ENCODE data around the gene ENAM. TPM values are rescaled to one million over a fixed set of nuclear protein-coding genes. Genes with fewer than 3 reads are reported as not detected.

ENAM gene
- polyA plus RNA-seq, 1 experiment = 0.14 TPM

DNA sequence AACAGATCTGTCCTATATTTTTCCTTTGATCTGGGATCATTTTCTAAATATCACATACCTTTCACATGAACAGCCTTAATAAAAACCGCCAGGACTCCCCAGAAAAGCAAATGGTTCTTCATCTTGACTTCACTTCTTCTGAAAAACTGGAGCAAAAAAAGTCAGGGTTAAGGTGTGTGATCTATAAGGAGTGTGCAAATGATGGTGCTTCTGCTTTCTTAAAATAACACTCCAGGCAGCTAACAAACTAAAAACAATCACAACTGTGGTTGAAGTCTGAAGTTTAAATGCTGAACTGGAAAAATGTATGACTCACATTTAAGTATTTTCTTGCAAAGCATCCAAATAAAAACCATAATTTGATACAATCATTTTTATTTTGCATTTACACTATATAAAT, 37.8 kb downstream of the ENAM start, which contains the start of gene JCHAIN:
JCHAIN (minus strand) TSS at position 140 of the 400 bp plus-strand sequence; CDS start at position 122, 18 bp downstream.
- H3K9me3 ChIP-seq (ENCODE audit: control insufficient read depth, insufficient read depth, low read length) = no peaks in the 10 kb centered on the region
- H3K27ac ChIP-seq (ENCODE audit: low read depth, low read length) = no peak within 1 kb of the TSS
- TF ChIP-seq, protein P1, sequence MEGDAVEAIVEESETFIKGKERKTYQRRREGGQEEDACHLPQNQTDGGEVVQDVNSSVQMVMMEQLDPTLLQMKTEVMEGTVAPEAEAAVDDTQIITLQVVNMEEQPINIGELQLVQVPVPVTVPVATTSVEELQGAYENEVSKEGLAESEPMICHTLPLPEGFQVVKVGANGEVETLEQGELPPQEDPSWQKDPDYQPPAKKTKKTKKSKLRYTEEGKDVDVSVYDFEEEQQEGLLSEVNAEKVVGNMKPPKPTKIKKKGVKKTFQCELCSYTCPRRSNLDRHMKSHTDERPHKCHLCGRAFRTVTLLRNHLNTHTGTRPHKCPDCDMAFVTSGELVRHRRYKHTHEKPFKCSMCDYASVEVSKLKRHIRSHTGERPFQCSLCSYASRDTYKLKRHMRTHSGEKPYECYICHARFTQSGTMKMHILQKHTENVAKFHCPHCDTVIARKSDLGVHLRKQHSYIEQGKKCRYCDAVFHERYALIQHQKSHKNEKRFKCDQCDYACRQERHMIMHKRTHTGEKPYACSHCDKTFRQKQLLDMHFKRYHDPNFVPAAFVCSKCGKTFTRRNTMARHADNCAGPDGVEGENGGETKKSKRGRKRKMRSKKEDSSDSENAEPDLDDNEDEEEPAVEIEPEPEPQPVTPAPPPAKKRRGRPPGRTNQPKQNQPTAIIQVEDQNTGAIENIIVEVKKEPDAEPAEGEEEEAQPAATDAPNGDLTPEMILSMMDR (IDR thresholded peaks at IDR 0.05; ENCODE audit: low read depth, low read length) = no peak
- H3K27me3 ChIP-seq (ENCODE audit: control insufficient read depth, insufficient read depth, low read length) = no peaks in the 10 kb centered on the region
- ChIA-PET POLR2A (no interaction called here), CTCF (interaction anchor here (0.6 to 4.5 kb wide), 3 partner anchors 14 to 41 kb away, joined by 5 to 30 read pairs (median 5); no protein-coding TSS in a partner anchor)
- DNase-seq (ENCODE audit: low read depth, low spot score) = no peak
- no peak within 1 kb of the TSS for H3K4me3 ChIP-seq (ENCODE audit: low read depth, low read length)

DNA sequence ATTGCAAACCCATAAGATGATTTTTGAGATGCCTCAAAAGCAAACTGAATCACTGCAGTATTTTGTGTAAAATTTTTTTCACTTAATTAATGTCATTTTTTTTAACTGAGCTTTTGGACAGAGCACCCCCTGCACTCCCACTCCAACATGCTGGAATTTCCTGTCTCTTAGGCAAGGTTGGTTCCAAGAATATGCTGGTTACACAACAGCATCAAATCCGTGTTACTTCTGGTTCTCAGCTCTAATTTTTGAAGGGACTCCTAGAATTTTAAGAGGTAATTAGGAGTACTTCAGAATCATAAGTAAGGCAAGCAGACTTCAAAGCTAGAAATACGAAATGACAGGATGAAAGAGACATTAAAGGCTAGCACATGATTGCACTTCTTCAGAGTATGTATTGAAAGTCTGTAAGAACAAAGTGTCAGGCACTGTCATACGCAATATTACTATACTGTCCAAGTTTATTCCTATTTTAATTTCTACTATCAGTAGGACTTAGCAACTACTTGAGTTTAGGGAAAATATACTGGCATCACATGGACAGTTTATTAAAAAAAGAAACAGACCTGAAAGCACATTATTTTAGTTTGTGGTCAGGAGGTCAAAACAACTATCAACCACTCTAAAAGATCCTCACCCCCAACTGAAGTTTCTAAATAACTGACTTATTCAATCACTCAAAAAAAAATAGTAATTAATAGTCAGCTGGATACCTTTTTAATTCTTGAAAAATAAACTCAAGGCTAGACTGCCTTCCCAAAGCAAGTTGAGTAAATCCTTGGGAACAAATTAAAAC, 39.4 kb downstream of the ENAM start:
- CTCF ChIA-PET = interaction anchor here (0.6 to 4.5 kb wide), 6 partner anchors 10 to 780 kb away, joined by 3 to 30 read pairs (median 4); no protein-coding TSS in a partner anchor
- DNase-seq (ENCODE audit: low read depth, low spot score) = no peak
- no peak overlapping the region for H3K27ac ChIP-seq (ENCODE audit: low read depth, low read length)
- POLR2A ChIA-PET = no interaction called here
- TF ChIP-seq, protein P1 (IDR thresholded peaks at IDR 0.05; ENCODE audit: low read depth, low read length) = no peak
- H3K27me3 ChIP-seq (ENCODE audit: control insufficient read depth, insufficient read depth, low read length) = no peaks in the 10 kb centered on the region
- no peaks in the 10 kb centered on the region for H3K9me3 ChIP-seq (ENCODE audit: control insufficient read depth, insufficient read depth, low read length)
- H3K4me3 ChIP-seq (ENCODE audit: low read depth, low read length) = no peak overlapping the region

DNA sequence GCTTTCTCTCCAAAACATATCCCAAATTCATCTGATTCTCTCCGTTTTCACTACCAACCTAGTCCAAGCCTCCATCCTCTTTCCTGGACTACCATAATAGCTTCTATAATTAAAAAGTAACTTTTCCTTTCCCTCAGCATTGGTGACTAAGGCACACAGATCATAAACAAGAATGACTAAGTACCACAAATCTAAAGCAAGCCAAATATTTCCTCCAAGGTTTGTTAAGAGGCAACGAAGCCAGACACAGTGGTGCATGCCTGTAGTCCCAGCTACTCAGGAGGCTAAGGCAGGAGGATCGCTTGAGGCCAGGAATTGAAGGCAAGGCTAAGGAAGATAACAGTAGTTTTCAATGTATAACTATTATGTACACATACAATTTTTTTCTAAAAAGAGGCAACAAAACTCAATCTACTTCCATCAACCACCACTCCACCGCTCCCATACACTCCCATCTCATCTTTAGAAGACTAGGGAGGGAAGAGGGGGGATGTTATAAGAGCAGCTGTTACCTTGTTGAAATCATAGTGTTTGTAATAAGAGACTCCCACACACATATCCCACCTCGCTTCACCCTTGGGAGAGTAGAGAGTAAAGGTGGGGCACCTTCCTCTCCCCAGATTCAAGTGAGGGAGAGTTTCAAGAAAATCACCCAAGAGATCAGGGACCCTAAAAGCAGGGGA, 41.9 kb downstream of the ENAM start:
- DNase-seq (ENCODE audit: low read depth, low spot score) = no peak
- Histone ChIP-seq H3K4me3 (ENCODE audit: low read depth, low read length) (no peak overlapping the region), H3K27ac (ENCODE audit: low read depth, low read length) (no peak overlapping the region), H3K27me3 (ENCODE audit: control insufficient read depth, insufficient read depth, low read length) (no peaks in the 10 kb centered on the region), H3K9me3 (ENCODE audit: control insufficient read depth, insufficient read depth, low read length) (no peaks in the 10 kb centered on the region)
- TF ChIP-seq, protein P1 (IDR thresholded peaks at IDR 0.05; ENCODE audit: low read depth, low read length) = no peak
- ChIA-PET CTCF (interaction anchor here (0.5 to 1.5 kb wide), 2 partner anchors 19 to 361 kb away, joined by 3 to 6 read pairs; no protein-coding TSS in a partner anchor), POLR2A (no interaction called here)

DNA sequence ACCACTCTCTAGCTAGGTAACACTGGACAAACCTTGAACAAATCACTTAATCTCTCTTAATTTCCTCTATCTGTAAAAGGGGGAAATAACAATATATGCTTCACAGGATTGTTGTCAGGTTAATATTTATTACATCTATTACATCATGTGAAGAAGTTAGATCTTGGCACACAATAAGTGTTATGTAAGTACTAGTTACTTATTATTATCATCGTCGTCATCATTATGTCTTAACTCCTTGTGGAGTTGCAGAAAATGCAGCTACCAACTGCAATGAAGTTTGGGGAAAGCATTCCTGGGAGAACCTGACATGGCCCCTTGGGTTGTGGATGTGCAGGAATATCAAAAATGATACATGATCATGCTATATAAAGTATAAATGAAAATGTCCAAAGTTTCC, 42.5 kb downstream of the ENAM start:
- H3K4me3 ChIP-seq (ENCODE audit: low read depth, low read length) = no peak overlapping the region
- no peak overlapping the region for H3K27ac ChIP-seq (ENCODE audit: low read depth, low read length)
- TF ChIP-seq, protein P1 (IDR thresholded peaks at IDR 0.05; ENCODE audit: low read depth, low read length) = no peak
- DNase-seq (ENCODE audit: low read depth, low spot score) = no peak
- H3K9me3 ChIP-seq (ENCODE audit: control insufficient read depth, insufficient read depth, low read length) = no peaks in the 10 kb centered on the region
- no peaks in the 10 kb centered on the region for H3K27me3 ChIP-seq (ENCODE audit: control insufficient read depth, insufficient read depth, low read length)
- ChIA-PET POLR2A (interaction anchor here (0.5 kb wide), 1 partner anchor 65 kb away, joined by 3 read pairs; no protein-coding TSS in a partner anchor), CTCF (interaction anchor here (1.5 to 1.6 kb wide), 2 partner anchors 16 to 19 kb away, joined by 6 read pairs; no protein-coding TSS in a partner anchor)
